ENCODE data around the gene BAIAP3. TPM values are rescaled to one million over a fixed set of nuclear protein-coding genes. Genes with fewer than 3 reads are reported as not detected.

Gene BAIAP3
- total RNA-seq, 1 donor from 2014 or later, result 3.9 TPM

DNA sequence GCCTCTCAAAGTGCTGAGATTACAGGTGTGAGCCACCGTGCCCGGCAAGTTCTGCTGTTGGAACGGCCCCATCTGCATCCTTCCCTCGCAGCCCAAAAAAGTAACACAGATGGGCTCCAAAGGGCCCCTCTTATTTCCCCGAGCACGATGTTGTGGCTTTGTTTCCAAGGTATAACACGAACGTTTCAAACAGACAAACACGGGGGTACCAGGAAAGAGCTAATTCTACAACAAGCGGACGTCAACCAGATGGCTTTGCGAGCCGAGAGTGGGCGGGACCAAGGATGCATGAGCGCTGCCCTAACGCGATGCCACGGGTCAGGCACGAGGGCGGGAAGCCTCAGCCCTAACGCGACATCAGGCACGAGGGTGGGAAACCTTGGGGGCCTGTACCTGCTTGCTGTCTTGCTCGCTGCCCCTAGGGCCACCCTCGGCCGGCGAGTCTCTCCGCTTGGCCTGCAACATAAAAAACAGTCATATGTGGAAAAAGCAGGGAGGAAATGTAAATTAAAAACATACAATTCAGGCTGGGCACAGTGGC, 56.9 kb downstream of the BAIAP3 start:
- Histone ChIP-seq H3K4me1 (no peaks in the 10 kb centered on the region), H3K36me3 (peaks cover 75% of the 10 kb centered on the region), H3K27me3 (ENCODE audit: low read depth) (no peaks in the 10 kb centered on the region), H3K27ac (replicated peaks) (no peak overlapping the region), H3K9me3 (replicated peaks) (no peaks in the 10 kb centered on the region), H3K4me3 (no peak overlapping the region)
- DNase-seq, result no peak
- TF ChIP-seq CTCF (IDR thresholded peaks at IDR 0.05; ENCODE audit: borderline replicate concordance), result no peak
- intact Hi-C loops (cut with micrococcal nuclease), result no loop called here

- no peaks in the 10 kb centered on the region for H3K4me1 ChIP-seq
- no peak overlapping the region for H3K4me3 ChIP-seq
- TF ChIP-seq CTCF (IDR thresholded peaks at IDR 0.05; ENCODE audit: borderline replicate concordance), result no peak
- no peak for DNase-seq
- H3K27me3 ChIP-seq (ENCODE audit: low read depth), result no peaks in the 10 kb centered on the region
- H3K27ac ChIP-seq (replicated peaks), result no peak overlapping the region
- peaks cover 85% of the 10 kb centered on the region for H3K36me3 ChIP-seq
- no peaks in the 10 kb centered on the region for H3K9me3 ChIP-seq (replicated peaks)
- intact Hi-C loops (cut with micrococcal nuclease), result no loop called here
These were observed 59.4 kb downstream of the BAIAP3 start for GRCh38 chr16:1392826-1393225.

DNA sequence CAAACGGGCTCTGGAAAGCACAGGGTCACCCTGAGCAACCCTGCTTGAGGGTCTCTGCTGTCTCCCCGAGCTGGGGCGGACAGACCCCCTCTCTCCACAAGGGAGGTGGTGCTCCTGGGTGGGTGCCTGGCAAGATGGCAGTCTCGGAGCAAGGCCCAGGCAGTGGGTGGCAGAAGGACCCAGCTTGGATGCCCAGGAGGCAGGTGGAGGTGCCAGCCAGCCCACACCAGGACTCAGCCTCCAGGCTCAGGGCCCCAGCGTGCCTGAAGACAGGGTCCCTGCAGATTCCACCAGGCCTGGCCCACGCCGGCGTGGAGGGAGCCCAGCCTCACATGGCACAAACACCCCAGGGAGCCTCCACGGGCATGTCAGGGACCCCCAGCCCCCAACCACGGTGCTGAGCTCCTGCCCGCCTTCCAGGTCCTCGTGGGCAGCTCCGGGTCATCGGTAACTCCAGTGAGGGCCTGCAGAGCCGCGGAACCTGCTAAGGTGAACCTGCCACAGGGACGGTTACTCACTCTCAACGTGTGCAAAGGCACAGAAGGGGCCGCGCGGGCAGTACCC, 60.2 kb downstream of the BAIAP3 start:
- H3K9me3 ChIP-seq (replicated peaks), result no peaks in the 10 kb centered on the region
- no peak for DNase-seq
- peaks cover 85% of the 10 kb centered on the region for H3K36me3 ChIP-seq

GRCh38 chr16:1394367-1394951, 61.0 kb downstream of the BAIAP3 start:
- Histone ChIP-seq H3K4me3 (no peak overlapping the region), H3K27me3 (ENCODE audit: low read depth) (no peaks in the 10 kb centered on the region), H3K9me3 (replicated peaks) (no peaks in the 10 kb centered on the region), H3K36me3 (peaks cover 85% of the 10 kb centered on the region), H3K27ac (replicated peaks) (no peak overlapping the region), H3K4me1 (no peaks in the 10 kb centered on the region)
- no peak for TF ChIP-seq CTCF (IDR thresholded peaks at IDR 0.05; ENCODE audit: borderline replicate concordance)
- DNase-seq, result no peak
- intact Hi-C loops (cut with micrococcal nuclease), result no loop called here

More for the DNA sequence above, 60.2 kb downstream of the BAIAP3 start:
- no peaks in the 10 kb centered on the region for H3K27me3 ChIP-seq (ENCODE audit: low read depth)
- H3K4me3 ChIP-seq, result no peak overlapping the region
- no peaks in the 10 kb centered on the region for H3K4me1 ChIP-seq
- TF ChIP-seq CTCF (IDR thresholded peaks at IDR 0.05; ENCODE audit: borderline replicate concordance), result no peak
- H3K27ac ChIP-seq (replicated peaks), result no peak overlapping the region
- intact Hi-C loops (cut with micrococcal nuclease), result no loop called here

- Histone ChIP-seq H3K4me3 (no peak overlapping the region), H3K9me3 (replicated peaks) (no peaks in the 10 kb centered on the region), H3K4me1 (no peaks in the 10 kb centered on the region), H3K27ac (replicated peaks) (no peak overlapping the region), H3K27me3 (ENCODE audit: low read depth) (no peaks in the 10 kb centered on the region), H3K36me3 (peaks cover 79% of the 10 kb centered on the region)
- no peak for TF ChIP-seq CTCF (IDR thresholded peaks at IDR 0.05; ENCODE audit: borderline replicate concordance)
- intact Hi-C loops (cut with micrococcal nuclease), result no loop called here
- no peak for DNase-seq
These were observed 62.1 kb downstream of the BAIAP3 start for GRCh38 chr16:1395444-1396031.

All from left ventricle myocardium inferior (tissue), 1 donor.